Measurements from ENCODE around the gene RNF19B. TPM values are rescaled to one million over a fixed set of nuclear protein-coding genes. Genes with fewer than 3 reads are reported as not detected.

The RNF19B gene
- total and polyA plus RNA-seq, 10 of the 15 experiments (the other 5 are each of a cell fraction or from before 2014, with no cell fraction given) = 2.8 to 32.6 (median 16.6) TPM

- Histone ChIP-seq H3K4me1 (ENCODE audit: control insufficient read depth, insufficient read depth, low read length) (peaks cover 19% of the 10 kb centered on the region), H3K27ac (ENCODE audit: control insufficient read depth, insufficient read depth) (peak overlapping the region; percentile 10; the same call in 1 of the 2 replicates), H3K9ac (ENCODE audit: control insufficient read depth, insufficient read depth, low read length) (no peak overlapping the region), H3K79me2 (ENCODE audit: control insufficient read depth, insufficient read depth, low read length) (peaks cover 70% of the 10 kb centered on the region), H3K36me3 (ENCODE audit: control insufficient read depth in 2 of 2, insufficient read depth in 2 of 2, low read length in 1 of 2) (no peaks in the 10 kb centered on the region), H3K9me3 (replicated peaks; ENCODE audit: control insufficient read depth, insufficient read depth, low read length) (no peaks in the 10 kb centered on the region; the same call in 2 of the 3 replicates), H2AFZ (ENCODE audit: control insufficient read depth, low read depth, low read length) (no peak overlapping the region), H4K20me1 (ENCODE audit: control insufficient read depth, insufficient read depth) (no peaks in the 10 kb centered on the region), H3K4me2 (ENCODE audit: control insufficient read depth, insufficient read depth) (peak overlapping the region; percentile 21; the same call in 1 of the 2 replicates), H3K4me3 (no peak overlapping the region; the same call in 1 of the 2 replicates), H3K27me3 (replicated peaks in 1 of 2; ENCODE audit: control insufficient read depth in 2 of 2, insufficient read depth in 2 of 2, low read length in 1 of 2) (no peaks in the 10 kb centered on the region)
- DNase-seq (ENCODE audit: low read depth, low spot score) = no peak
- in situ Hi-C loops (cut with MboI) = no loop called here
- BruUV-seq (replicated peaks) = no TSS peak
- 38% methylated on average over 1 of the region's 1 CpG for WGBS (ENCODE audit: insufficient coverage, insufficient replicate concordance, low lambda C conversion rate, missing lambda C conversion rate)
- ChIA-PET POLR2A (interaction anchor here (1.0 to 1.3 kb wide), 5 partner anchors 15 to 76 kb away, joined by 3 to 5 read pairs (median 3); no protein-coding TSS in a partner anchor), CTCF (interaction anchor here (0.6 to 2.5 kb wide), 5 partner anchors 11 to 246 kb away, joined by 3 to 6 read pairs (median 4); no protein-coding TSS in a partner anchor), RAD21 (ENCODE audit: unreplicated experiment) (interaction anchor here (0.9 to 6.5 kb wide), 7 partner anchors 22 to 74 kb away, joined by 3 to 38 read pairs (median 5); no protein-coding TSS in a partner anchor), SMC1A (ENCODE audit: uncharacterized antibody, unreplicated experiment) (interaction anchor here (0.6 to 2.6 kb wide), 17 partner anchors 10 to 1019 kb away, joined by 3 to 14 read pairs (median 4); no protein-coding TSS in a partner anchor)
- TF ChIP-seq RAD21 (IDR thresholded peaks at IDR 0.05; ENCODE audit: insufficient read depth, low read depth, low read length) (no peak), YY1 (IDR thresholded peaks at IDR 0.05; ENCODE audit: low read depth, low read length) (no peak), E2F8 (IDR thresholded peaks at IDR 0.05; ENCODE audit: low read depth, partially characterized antibody) (no peak), KAT2A (conservative IDR thresholded peaks at IDR 0.05; ENCODE audit: control insufficient read depth, low read depth, low read length) (no peak), BHLHE40 (IDR thresholded peaks at IDR 0.05; ENCODE audit: borderline replicate concordance in 1 of 2, low read depth in 2 of 2, low read length in 1 of 2) (no peak), PML (IDR thresholded peaks at IDR 0.05; ENCODE audit: low read length) (no peak), CBX3 (IDR thresholded peaks at IDR 0.05; ENCODE audit: borderline replicate concordance, low read depth) (no peak), CBFB (IDR thresholded peaks at IDR 0.05; ENCODE audit: low read depth) (no peak), RUNX3 (IDR thresholded peaks at IDR 0.05; ENCODE audit: low read length) (no peak), IRF3 (IDR thresholded peaks at IDR 0.05) (no peak), RELA (IDR thresholded peaks at IDR 0.05; ENCODE audit: borderline replicate concordance, partially characterized antibody) (no peak), ZNF622 (IDR thresholded peaks at IDR 0.05) (no peak), SUZ12 (IDR thresholded peaks at IDR 0.05; ENCODE audit: unreplicated experiment) (no peak)
- TF ChIP-seq, protein P1, sequence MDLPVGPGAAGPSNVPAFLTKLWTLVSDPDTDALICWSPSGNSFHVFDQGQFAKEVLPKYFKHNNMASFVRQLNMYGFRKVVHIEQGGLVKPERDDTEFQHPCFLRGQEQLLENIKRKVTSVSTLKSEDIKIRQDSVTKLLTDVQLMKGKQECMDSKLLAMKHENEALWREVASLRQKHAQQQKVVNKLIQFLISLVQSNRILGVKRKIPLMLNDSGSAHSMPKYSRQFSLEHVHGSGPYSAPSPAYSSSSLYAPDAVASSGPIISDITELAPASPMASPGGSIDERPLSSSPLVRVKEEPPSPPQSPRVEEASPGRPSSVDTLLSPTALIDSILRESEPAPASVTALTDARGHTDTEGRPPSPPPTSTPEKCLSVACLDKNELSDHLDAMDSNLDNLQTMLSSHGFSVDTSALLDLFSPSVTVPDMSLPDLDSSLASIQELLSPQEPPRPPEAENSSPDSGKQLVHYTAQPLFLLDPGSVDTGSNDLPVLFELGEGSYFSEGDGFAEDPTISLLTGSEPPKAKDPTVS (IDR thresholded peaks at IDR 0.05; ENCODE audit: low read depth, low read length) = no peak
- TF ChIP-seq, protein P2, sequence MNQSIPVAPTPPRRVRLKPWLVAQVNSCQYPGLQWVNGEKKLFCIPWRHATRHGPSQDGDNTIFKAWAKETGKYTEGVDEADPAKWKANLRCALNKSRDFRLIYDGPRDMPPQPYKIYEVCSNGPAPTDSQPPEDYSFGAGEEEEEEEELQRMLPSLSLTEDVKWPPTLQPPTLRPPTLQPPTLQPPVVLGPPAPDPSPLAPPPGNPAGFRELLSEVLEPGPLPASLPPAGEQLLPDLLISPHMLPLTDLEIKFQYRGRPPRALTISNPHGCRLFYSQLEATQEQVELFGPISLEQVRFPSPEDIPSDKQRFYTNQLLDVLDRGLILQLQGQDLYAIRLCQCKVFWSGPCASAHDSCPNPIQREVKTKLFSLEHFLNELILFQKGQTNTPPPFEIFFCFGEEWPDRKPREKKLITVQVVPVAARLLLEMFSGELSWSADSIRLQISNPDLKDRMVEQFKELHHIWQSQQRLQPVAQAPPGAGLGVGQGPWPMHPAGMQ (IDR thresholded peaks at IDR 0.05; ENCODE audit: borderline replicate concordance) = no peak
- no peak for ATAC-seq
- intact Hi-C loops (cut with micrococcal nuclease; ENCODE audit: unreplicated experiment) = no loop called here
- no peak for FAIRE-seq
These were observed 5.8 kb downstream of the RNF19B start for GRCh38 chr1:32958827-32959226.
